Brain microvascular endothelial cell (primary cell): Measurements from ENCODE around the gene FBLN1.
"Not testable (repeated sequence)": the region's sequence is repeated elsewhere in the genome, so short reads cannot be mapped to it uniquely, and the experiment has no call there.

Experiments
- DNase-seq: peaks from one replicate; pipeline ENCODE4 v3.0.0-alpha.2; 2020
- H3K27ac ChIP-seq: fragments of 250-450 bp; sonication (Bioruptor Pico); 2 replicates; pipeline ENCODE4 v1.5.1; 2020; ENCODE audit warnings: mild to moderate bottlenecking, moderate library complexity
- H3K27me3 ChIP-seq: fragments of 250-450 bp; sonication (Bioruptor Pico); replicated peaks from 2 replicates; pipeline ENCODE4 v1.5.1; 2020; ENCODE audit warnings: mild to moderate bottlenecking
- H3K36me3 ChIP-seq: fragments of 250-450 bp; sonication (Bioruptor Pico); replicated peaks from 2 replicates; pipeline ENCODE4 v1.5.1; 2020; ENCODE audit warnings: mild to moderate bottlenecking
- H3K4me3 ChIP-seq: 2 replicates; pipeline ENCODE4 v1.5.1; 2011; ENCODE audit warnings: low read depth, mild to moderate bottlenecking, control low read depth, low read length, moderate library complexity
- in situ Hi-C: cut with HindIII; loops from 2 replicates; pipeline ENCODE4 v1.10.0; 2017; ENCODE audit warnings: low sequenced_read_pairs, low pct_ligation_motif_present
- TF ChIP-seq, protein P1 (sequence below): IDR thresholded peaks from 2 replicates; pipeline ENCODE4 v1.5.1; 2011; ENCODE audit warnings: low read depth, mild to moderate bottlenecking, moderate library complexity, low read length, control low read depth, inconsistent platforms; ENCODE audit errors: missing control alignments

FBLN1 gene

GRCh38 chr22:45493286-45493771 is 9.4 kb upstream of the FBLN1 start:
- H3K27ac ChIP-seq, result no peak overlapping the region
- in situ Hi-C loops, result no loop called here
- H3K4me3 ChIP-seq, result no peak overlapping the region
- DNase-seq, result no peak
- no peaks in the 10 kb centered on the region for H3K36me3 ChIP-seq
- no peaks in the 10 kb centered on the region for H3K27me3 ChIP-seq
- TF ChIP-seq, protein P1, sequence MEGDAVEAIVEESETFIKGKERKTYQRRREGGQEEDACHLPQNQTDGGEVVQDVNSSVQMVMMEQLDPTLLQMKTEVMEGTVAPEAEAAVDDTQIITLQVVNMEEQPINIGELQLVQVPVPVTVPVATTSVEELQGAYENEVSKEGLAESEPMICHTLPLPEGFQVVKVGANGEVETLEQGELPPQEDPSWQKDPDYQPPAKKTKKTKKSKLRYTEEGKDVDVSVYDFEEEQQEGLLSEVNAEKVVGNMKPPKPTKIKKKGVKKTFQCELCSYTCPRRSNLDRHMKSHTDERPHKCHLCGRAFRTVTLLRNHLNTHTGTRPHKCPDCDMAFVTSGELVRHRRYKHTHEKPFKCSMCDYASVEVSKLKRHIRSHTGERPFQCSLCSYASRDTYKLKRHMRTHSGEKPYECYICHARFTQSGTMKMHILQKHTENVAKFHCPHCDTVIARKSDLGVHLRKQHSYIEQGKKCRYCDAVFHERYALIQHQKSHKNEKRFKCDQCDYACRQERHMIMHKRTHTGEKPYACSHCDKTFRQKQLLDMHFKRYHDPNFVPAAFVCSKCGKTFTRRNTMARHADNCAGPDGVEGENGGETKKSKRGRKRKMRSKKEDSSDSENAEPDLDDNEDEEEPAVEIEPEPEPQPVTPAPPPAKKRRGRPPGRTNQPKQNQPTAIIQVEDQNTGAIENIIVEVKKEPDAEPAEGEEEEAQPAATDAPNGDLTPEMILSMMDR, result no peak

- in situ Hi-C loops, H3K27me3 ChIP-seq, H3K36me3 ChIP-seq, DNase-seq, H3K27ac ChIP-seq, H3K4me3 ChIP-seq: not testable (repeated sequence)
Observed at GRCh38 chr22:45494306-45494705, 8.4 kb upstream of the FBLN1 start.

- H3K27me3 ChIP-seq, H3K27ac ChIP-seq, in situ Hi-C loops, DNase-seq, H3K36me3 ChIP-seq, H3K4me3 ChIP-seq: not testable (repeated sequence)
Observed at GRCh38 chr22:45495616-45496015, 7.1 kb upstream of the FBLN1 start.

GRCh38 chr22:45496451-45496941 is 6.2 kb upstream of the FBLN1 start:
- Histone ChIP-seq H3K27ac (no peak overlapping the region), H3K4me3 (no peak overlapping the region), H3K27me3 (no peaks in the 10 kb centered on the region), H3K36me3 (no peaks in the 10 kb centered on the region)
- DNase-seq, result no peak
- in situ Hi-C loops, result no loop called here
- TF ChIP-seq, protein P1, result no peak

DNA sequence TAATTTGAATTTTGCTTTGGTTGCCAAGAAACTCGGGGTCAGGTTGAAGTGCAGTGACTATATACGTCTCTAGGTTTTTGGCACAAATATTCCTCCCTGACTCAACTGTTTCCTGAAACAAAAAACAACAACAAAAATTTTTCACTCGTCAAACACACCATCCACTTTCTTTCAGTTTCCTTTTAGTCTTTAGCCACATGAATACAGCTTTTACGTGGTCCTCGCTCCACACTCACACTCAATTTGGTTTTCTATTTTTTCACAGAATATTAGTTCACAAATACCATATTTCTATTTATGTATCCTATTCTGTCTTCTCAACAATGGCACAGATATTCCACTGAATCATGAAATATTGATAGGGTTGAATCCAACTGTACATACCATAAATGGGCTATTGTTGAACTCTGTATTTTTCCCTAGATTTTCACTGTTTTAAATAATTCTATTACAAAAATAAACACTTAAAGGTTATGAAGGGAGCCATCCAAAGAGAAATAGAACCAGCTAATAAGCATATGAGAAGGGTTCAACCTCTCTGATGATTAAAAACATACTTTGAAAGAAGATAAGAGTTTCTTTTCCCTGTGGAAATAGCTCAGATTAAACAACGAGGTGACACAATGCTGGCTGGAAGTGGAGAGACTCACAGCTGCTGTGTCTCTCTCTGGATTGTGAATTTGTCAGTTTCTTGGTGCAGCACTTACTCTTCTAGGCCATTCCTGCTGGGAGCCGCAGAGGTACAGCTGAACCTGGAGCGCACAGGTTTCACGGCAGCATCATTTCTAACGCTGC is 5.1 kb upstream of the FBLN1 start:
- no peak overlapping the region for H3K27ac ChIP-seq
- no peak for DNase-seq
- no peaks in the 10 kb centered on the region for H3K36me3 ChIP-seq
- no peak overlapping the region for H3K4me3 ChIP-seq
- in situ Hi-C loops, result no loop called here
- H3K27me3 ChIP-seq, result no peaks in the 10 kb centered on the region
- TF ChIP-seq, protein P1, result no peak

DNA sequence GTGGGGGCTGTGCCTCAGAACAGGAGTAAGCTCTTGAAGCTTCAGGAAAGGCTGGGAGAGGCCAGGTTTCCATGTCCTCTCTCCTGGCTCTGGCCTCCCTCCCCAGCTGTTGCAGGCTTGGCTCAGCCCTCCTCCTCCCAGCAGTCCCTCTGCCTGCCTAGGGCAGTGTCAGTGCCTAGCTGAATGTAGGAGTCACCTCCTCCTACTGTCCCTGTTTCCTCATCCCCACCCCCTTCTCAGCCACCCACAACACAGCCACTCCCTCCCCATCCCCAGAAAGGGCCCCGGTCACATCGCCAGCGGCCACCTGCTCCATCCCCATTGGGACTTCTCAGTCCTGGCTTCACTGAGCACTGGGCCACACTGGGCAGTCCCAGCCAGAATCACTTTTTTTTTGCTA is 2.9 kb upstream of the FBLN1 start:
- H3K27ac ChIP-seq, result no peak overlapping the region
- in situ Hi-C loops, result no loop called here
- H3K27me3 ChIP-seq, result no peaks in the 10 kb centered on the region
- no peaks in the 10 kb centered on the region for H3K36me3 ChIP-seq
- TF ChIP-seq, protein P1, result no peak
- H3K4me3 ChIP-seq, result no peak overlapping the region
- DNase-seq, result no peak
